H1 (cell line): ENCODE results near the gene KAT8. TPM values are rescaled to one million over a fixed set of nuclear protein-coding genes. Genes with fewer than 3 reads are reported as not detected.

ENCODE experiments used
- CHD7 ChIP-seq: fragments of 300-600 bp; sonication (generic); IDR thresholded peaks from 2 replicates; pipeline ENCODE4 v1.7.1; 2012; ENCODE audit warnings: low read length, moderate library complexity, mild to moderate bottlenecking, inconsistent platforms; ENCODE audit not compliant: insufficient replicate concordance
- CTCF ChIP-seq, 3 experiments: IDR thresholded peaks; 1 replicate in 2 of 3; 2 replicates in 1 of 3; pipeline versions ENCODE4 v1.5.1 to v1.6.1; 2011; ENCODE audit warnings: low read length in 3 of 3, mild to moderate bottlenecking in 3 of 3, inconsistent platforms in 2 of 3, low read depth in 1 of 3, moderate library complexity in 1 of 3; ENCODE audit not compliant: insufficient read depth in 1 of 3; ENCODE audit errors: control extremely low read depth in 1 of 3
- EGR1 ChIP-seq: IDR thresholded peaks from 2 replicates; pipeline ENCODE4 v1.6.1; 2011; ENCODE audit warnings: low read depth, low read length, borderline replicate concordance
- JUND ChIP-seq: IDR thresholded peaks from 2 replicates; pipeline ENCODE4 v1.6.1; 2011; ENCODE audit warnings: mild to moderate bottlenecking, improper control_type of control experiment, low read length
- SIRT6 ChIP-seq: IDR thresholded peaks from one replicate; pipeline ENCODE4 v1.7.1; 2012; ENCODE audit warnings: low read length, inconsistent platforms
- SIX5 ChIP-seq: IDR thresholded peaks from 2 replicates; pipeline ENCODE4 v1.6.1; 2011; ENCODE audit warnings: mild to moderate bottlenecking, low read depth, low read length
- SUZ12 ChIP-seq: fragments of 200-600 bp; sonication (generic); IDR thresholded peaks from 2 replicates; pipeline ENCODE4 v1.6.1; 2012; ENCODE audit warnings: mild to moderate bottlenecking, inconsistent platforms, low read length, moderate library complexity, mixed read lengths
- polyA plus RNA-seq, 7 experiments: library from polyadenylated mRNA; depleted of rRNA in 3 of 7; stranded (reverse) in 5 of 7; unstranded in 2 of 7; fragments of >200 nt in 5 of 7; fragments of 200-250 nt in 2 of 7; gene quantifications; 1 replicate in 5 of 7; 2 replicates in 1 of 7; 4 replicates in 1 of 7; pipeline versions ENCODE4 v1.2.1 to v1.2.3, GENCODE V29; 2011 to 2013; ENCODE audit warnings: missing spikeins in 2 of 7, mixed read lengths in 2 of 7
- total RNA-seq: library from RNA; stranded (reverse); fragmentation: NEBNext Ultra II Directional; extraction: Animal tissue kit (Norgen Biotek cat#: 25700); gene quantifications from 2 replicates; pipeline ENCODE4 v1.2.1, GENCODE V29; 2021

KAT8 gene
- total and polyA plus RNA-seq, 2 of the 8 experiments (the other 6 are each of a cell fraction or from before 2014, with no cell fraction given): 52.6 to 61.6 TPM

- no peak for TF ChIP-seq CHD7
- TF ChIP-seq SIRT6: no peak
- TF ChIP-seq SIX5: no peak
- TF ChIP-seq EGR1: peak; percentile 88
- TF ChIP-seq CTCF (IDR thresholded peaks at IDR 0.05; ENCODE audit: control extremely low read depth in 1 of 3, insufficient read depth in 1 of 3, low read depth in 1 of 3, low read length in 3 of 3): no peak
- no peak for TF ChIP-seq SUZ12
- TF ChIP-seq JUND: no peak
Measured at GRCh38 chr16:31073142-31073969, 44.1 kb upstream of the KAT8 start (continued).
